ENCODE data around the gene HLA-F. TPM values are rescaled to one million over a fixed set of nuclear protein-coding genes. Genes with fewer than 3 reads are reported as not detected.

HLA-F gene
- total RNA-seq, 2 donors from 2014 or later, result 31.5 to 61.8 TPM

Other genes starting within 250 kb of the HLA-F start
- gene MAS1L, start 235.5 kb upstream of the HLA-F start, total RNA-seq, result not detected
- gene UBD, start 163.7 kb upstream of the HLA-F start, total RNA-seq, result under 1 TPM in 1 of 2 donors, not detected in 1; 0.24 TPM
- gene OR2H2, start 138.3 kb upstream of the HLA-F start, total RNA-seq, result not detected
- gene GABBR1, start 90.3 kb upstream of the HLA-F start, total RNA-seq, result 10 to 100 TPM; 48.4 to 53.0 TPM
- under 1 TPM in 1 of 2 donors, not detected in 1; 0.69 TPM for gene MOG, start 66.3 kb upstream of the HLA-F start, total RNA-seq
- gene ZFP57, start 42.3 kb upstream of the HLA-F start, total RNA-seq, result 1 to 10 TPM in 1 of 2 donors, under 1 TPM in 1; 0.24 to 6.5 TPM
- gene HLA-G, start 104.4 kb downstream of the HLA-F start, total RNA-seq, result under 1 TPM in 1 of 2 donors, not detected in 1; 0.19 TPM
- gene HLA-A, start 219.1 kb downstream of the HLA-F start, total RNA-seq, result 100 to 1,000 TPM; 375 to 444 TPM